ENCODE results near the gene MAT1A.

Gene MAT1A

GRCh38 chr10:80275135-80275498 is 14.3 kb downstream of the MAT1A start:
- no peak for TF ChIP-seq FOXM1 (IDR thresholded peaks at IDR 0.05; ENCODE audit: borderline replicate concordance, low read depth)
- no peak for TF ChIP-seq ZBTB7A (IDR thresholded peaks at IDR 0.05; ENCODE audit: low read depth)
- no peak for TF ChIP-seq TEAD4 (IDR thresholded peaks at IDR 0.05)
- no peak for TF ChIP-seq YY1 (IDR thresholded peaks at IDR 0.05; ENCODE audit: low read depth)
- no peak for TF ChIP-seq REST (IDR thresholded peaks at IDR 0.05; ENCODE audit: low read depth)
- no peak for TF ChIP-seq TAF1 (IDR thresholded peaks at IDR 0.05; ENCODE audit: low read depth)
- no peak for TF ChIP-seq NFIC (IDR thresholded peaks at IDR 0.05)
- TF ChIP-seq MAX (IDR thresholded peaks at IDR 0.05): no peak

- TF ChIP-seq RAD21 (IDR thresholded peaks at IDR 0.05; ENCODE audit: low read depth) (no peak), NFIC (IDR thresholded peaks at IDR 0.05) (no peak), TEAD4 (IDR thresholded peaks at IDR 0.05) (no peak), TCF12 (IDR thresholded peaks at IDR 0.05; ENCODE audit: low read depth) (no peak), ZBTB7A (IDR thresholded peaks at IDR 0.05; ENCODE audit: low read depth) (no peak)
Observed at GRCh38 chr10:80274396-80275134, 14.9 kb downstream of the MAT1A start.

GRCh38 chr10:80273523-80274170 is 15.8 kb downstream of the MAT1A start:
- TF ChIP-seq TAF1 (IDR thresholded peaks at IDR 0.05; ENCODE audit: low read depth) (no peak), YY1 (IDR thresholded peaks at IDR 0.05; ENCODE audit: low read depth) (no peak), CREB1 (IDR thresholded peaks at IDR 0.05; ENCODE audit: low read depth) (no peak), REST (IDR thresholded peaks at IDR 0.05; ENCODE audit: low read depth) (no peak), TEAD4 (IDR thresholded peaks at IDR 0.05) (no peak), CEBPB (IDR thresholded peaks at IDR 0.05) (no peak), EGR1 (IDR thresholded peaks at IDR 0.05) (no peak), ZBTB7A (IDR thresholded peaks at IDR 0.05; ENCODE audit: low read depth) (no peak), NFIC (IDR thresholded peaks at IDR 0.05) (no peak), MAX (IDR thresholded peaks at IDR 0.05) (no peak), FOXM1 (IDR thresholded peaks at IDR 0.05; ENCODE audit: borderline replicate concordance, low read depth) (no peak), USF1 (IDR thresholded peaks at IDR 0.05) (no peak), TCF12 (IDR thresholded peaks at IDR 0.05; ENCODE audit: low read depth) (no peak)

GRCh38 chr10:80272793-80273522 is 16.5 kb downstream of the MAT1A start:
- TF ChIP-seq TEAD4 (IDR thresholded peaks at IDR 0.05): no peak
- no peak for TF ChIP-seq EP300 (IDR thresholded peaks at IDR 0.05; ENCODE audit: borderline replicate concordance)
- no peak for TF ChIP-seq REST (IDR thresholded peaks at IDR 0.05; ENCODE audit: low read depth)

- TF ChIP-seq NFIC (IDR thresholded peaks at IDR 0.05) (no peak), RAD21 (IDR thresholded peaks at IDR 0.05; ENCODE audit: low read depth) (no peak), TCF12 (IDR thresholded peaks at IDR 0.05; ENCODE audit: low read depth) (no peak)
Observed at GRCh38 chr10:80271416-80271815, 18.0 kb downstream of the MAT1A start.
